Skeletal muscle satellite cell (primary cell): ENCODE measurements around the gene PACSIN2.
"Not testable (repeated sequence)": the region's sequence is repeated elsewhere in the genome, so short reads cannot be mapped to it uniquely, and the experiment has no call there.

Experiments used
- H3K27me3 ChIP-seq: 2 replicates; pipeline ENCODE4 v1.7.0; 2013; ENCODE audit warnings: low read length; ENCODE audit not compliant: control insufficient read depth, insufficient read depth
- H3K36me3 ChIP-seq: 2 replicates; pipeline ENCODE4 v1.7.0; 2013; ENCODE audit warnings: mild to moderate bottlenecking, control low read depth, low read length; ENCODE audit not compliant: insufficient read depth
- H3K4me1 ChIP-seq: 2 replicates; pipeline ENCODE4 v1.7.0; 2013; ENCODE audit warnings: low read length; ENCODE audit not compliant: control insufficient read depth, insufficient read depth
- H3K4me2 ChIP-seq: 2 replicates; pipeline ENCODE4 v1.7.0; 2013; ENCODE audit warnings: mild to moderate bottlenecking, low read length
- H3K4me3 ChIP-seq: 2 replicates; pipeline ENCODE4 v1.7.0; 2013; ENCODE audit warnings: low read length
- H3K9ac ChIP-seq: 2 replicates; pipeline ENCODE4 v1.7.0; 2013; ENCODE audit warnings: mild to moderate bottlenecking, low read depth, low read length, moderate library complexity
- H3K9me3 ChIP-seq: replicated peaks from 2 replicates; pipeline ENCODE4 v1.7.0; 2013; ENCODE audit warnings: mild to moderate bottlenecking, control low read depth, low read length

PACSIN2 gene

DNA sequence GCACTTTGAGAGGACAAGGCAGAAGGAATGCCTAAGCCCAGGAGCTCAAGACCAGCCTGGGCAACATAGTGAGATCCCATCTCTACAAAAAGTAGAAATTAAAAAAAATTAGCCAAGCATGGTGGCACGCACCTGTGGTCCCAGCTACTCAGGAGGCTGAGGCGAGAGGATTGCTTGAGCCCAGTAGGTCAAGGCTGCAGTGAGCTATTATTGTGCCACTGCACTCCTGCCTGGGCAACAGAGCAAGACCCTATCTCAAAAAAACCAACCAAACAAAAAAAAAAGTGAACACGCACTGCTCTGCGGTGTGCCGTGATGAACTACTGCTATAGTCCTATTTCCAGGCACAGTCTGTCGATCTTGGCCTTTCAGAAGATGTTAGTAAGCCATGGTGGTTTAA, 97.6 kb downstream of the PACSIN2 start:
- not testable (repeated sequence) for H3K9me3 ChIP-seq, H3K4me2 ChIP-seq, H3K36me3 ChIP-seq, H3K27me3 ChIP-seq, H3K9ac ChIP-seq, H3K4me3 ChIP-seq
- peaks cover 42% of the 10 kb centered on the region for H3K4me1 ChIP-seq

DNA sequence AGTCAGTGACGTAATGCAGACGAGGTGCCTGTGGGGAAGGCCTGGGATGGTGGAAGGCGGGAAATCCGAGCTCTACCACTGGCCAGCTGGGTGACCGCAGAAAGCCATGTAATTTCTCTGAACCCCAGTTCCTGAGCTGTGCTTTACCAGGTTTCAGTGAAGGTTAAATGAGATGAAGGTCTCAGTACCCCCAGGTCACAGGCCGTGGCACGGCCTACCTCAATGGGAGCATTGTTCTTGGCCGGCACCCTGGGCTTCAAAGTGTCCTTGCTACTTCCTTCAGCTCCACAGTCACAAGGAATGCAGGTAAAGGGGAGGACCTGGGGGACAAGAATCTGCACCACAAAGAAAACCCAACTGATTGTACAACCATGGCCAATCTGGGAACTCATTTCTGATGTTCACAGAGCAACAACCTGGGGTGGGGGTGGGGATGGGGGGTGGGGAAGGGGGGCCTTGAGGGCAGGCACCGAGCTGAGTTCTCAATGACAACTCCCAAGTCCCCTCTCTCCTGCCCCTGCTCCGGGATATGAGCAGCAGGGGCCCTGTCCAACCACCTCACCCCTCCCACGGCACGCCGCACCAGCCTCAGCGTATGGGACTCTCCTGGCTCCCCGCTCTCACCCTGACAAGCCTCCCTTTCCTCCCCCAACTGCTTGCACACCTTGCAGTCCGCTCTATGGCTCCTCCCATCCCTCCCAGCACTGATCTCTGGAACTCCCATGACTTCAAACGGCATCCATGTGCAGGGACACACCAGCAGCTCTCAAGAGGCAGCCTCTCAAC, 98.8 kb downstream of the PACSIN2 start:
- peaks cover 7% of the 10 kb centered on the region for H3K36me3 ChIP-seq
- H3K4me3 ChIP-seq, result no peak overlapping the region
- no peak overlapping the region for H3K4me2 ChIP-seq
- no peak overlapping the region for H3K9ac ChIP-seq
- H3K27me3 ChIP-seq, result no peaks in the 10 kb centered on the region
- H3K9me3 ChIP-seq, result no peaks in the 10 kb centered on the region
- peaks cover 30% of the 10 kb centered on the region for H3K4me1 ChIP-seq

DNA sequence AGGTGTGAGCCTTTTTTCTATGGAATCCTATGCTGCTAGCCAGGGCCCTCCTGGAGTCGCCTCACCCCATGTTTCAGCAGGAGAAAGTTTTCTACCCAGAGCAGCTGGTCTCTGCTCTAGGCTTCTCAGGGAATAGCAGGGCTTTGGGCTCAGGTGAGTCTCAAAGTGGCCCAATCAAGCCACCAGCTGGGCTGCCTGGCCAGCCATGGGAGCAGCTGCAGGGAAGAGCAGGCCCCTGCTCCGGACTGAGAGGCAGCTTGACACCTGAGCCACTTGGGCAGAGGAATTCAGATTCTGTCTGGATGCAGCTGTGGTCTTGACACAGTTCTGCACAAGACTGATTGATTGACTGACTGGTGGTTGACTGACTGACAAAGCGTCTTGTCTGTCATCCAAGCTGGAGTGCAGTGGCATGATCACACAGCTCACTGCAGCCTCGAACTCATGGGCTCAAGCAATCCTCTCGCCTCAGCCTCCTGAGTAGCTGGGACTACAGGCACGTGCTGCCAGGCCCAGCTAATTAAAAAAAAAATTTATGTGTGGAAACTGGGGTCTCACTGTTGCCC, 100.4 kb downstream of the PACSIN2 start:
- Histone ChIP-seq H3K4me1 (peaks cover 14% of the 10 kb centered on the region), H3K9me3 (no peaks in the 10 kb centered on the region), H3K9ac (no peak overlapping the region), H3K4me2 (no peak overlapping the region), H3K4me3 (no peak overlapping the region), H3K27me3 (no peaks in the 10 kb centered on the region), H3K36me3 (peaks cover 18% of the 10 kb centered on the region)

DNA sequence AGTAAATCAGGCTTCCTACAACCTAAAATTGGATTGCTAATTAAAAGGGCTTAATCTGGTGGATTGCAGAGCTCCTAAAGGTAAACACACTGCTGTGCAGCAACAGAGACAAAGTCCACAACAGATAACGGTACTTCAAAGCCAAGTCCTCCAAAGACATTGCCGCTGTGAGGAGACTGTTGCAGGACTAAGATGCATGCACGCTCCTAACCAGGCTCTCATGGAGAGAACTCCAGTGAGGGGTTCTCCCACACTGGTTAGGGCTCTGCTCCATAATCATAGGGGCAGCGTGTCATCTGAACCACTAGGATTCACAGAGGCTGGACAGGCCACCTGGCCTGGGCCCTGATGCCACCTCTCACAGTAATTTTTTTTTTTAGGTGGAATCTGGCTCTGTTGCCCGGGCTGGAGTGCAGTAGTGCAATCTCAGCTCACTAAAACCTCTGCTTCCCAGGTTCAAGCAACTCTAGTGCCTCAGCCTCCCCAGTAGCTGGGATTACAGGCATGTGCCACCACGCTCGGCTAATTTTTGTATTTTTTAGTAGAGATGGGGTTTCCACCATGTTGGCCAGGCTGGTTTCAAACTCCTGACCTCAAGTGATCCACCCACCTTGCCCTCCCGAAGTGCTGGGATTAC, 101.0 kb downstream of the PACSIN2 start:
- no peaks in the 10 kb centered on the region for H3K9me3 ChIP-seq
- H3K36me3 ChIP-seq, result peaks cover 24% of the 10 kb centered on the region
- H3K27me3 ChIP-seq, result no peaks in the 10 kb centered on the region
- H3K4me1 ChIP-seq, result peaks cover 8% of the 10 kb centered on the region
- no peak overlapping the region for H3K4me2 ChIP-seq
- H3K4me3 ChIP-seq, result no peak overlapping the region
- no peak overlapping the region for H3K9ac ChIP-seq

DNA sequence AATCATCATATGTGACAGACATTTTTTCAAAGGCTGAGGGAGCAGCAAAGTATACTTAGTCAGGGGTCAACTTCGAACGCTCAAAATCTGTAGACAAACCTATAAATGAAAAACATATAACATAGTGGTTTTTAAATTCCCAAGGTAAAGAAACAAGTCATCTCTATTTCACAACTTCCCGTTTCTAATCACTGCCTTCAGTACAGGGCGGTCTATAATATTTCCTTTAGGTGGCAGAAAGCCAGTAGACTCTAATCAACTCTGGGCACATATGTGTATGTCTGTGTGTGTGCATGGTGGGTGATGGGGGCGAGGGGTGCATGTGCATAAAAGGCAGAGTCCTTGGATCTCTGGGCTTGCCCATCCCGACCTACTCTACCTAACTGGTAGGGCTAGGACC, 102.9 kb downstream of the PACSIN2 start:
- Histone ChIP-seq H3K27me3 (no peaks in the 10 kb centered on the region), H3K36me3 (peaks cover 30% of the 10 kb centered on the region), H3K4me3 (no peak overlapping the region), H3K9ac (no peak overlapping the region), H3K4me1 (peaks cover 19% of the 10 kb centered on the region), H3K9me3 (no peaks in the 10 kb centered on the region), H3K4me2 (no peak overlapping the region)

DNA sequence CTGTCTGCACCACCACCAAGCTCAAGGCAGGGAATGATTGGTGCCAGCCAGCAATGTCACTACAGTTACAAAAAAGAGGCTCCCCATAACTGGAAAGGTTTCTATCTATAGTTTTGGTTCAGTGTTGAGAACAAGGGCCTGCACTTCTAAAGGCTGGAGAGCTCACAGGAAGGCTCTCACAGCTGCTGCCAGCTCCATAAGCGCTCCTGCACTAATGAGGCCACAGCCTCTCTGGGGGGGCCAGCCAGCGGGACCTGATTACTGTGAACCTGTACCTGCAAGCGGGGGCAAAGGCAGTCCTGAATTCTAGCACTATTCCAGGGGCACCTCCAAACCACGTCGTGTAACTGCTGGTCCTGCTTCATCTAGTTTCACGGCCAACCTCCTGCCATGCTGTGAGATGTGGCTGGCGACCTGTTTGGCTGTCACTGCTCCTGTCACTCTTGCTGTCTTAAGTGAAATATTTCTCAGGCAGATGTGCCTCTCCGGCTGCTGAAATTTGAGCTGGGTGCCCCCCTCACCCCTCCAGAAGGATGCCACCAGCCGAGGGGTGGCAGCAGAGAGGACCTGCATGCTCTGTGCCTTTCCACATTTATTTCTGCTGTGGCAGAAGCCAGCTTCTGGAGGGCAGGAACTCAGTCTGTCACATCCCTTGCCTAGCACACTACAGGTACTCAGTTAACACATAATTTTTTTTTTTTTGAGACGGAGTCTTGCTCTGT, 104.6 kb downstream of the PACSIN2 start:
- no peaks in the 10 kb centered on the region for H3K9me3 ChIP-seq
- peaks cover 33% of the 10 kb centered on the region for H3K36me3 ChIP-seq
- no peak overlapping the region for H3K4me3 ChIP-seq
- H3K4me1 ChIP-seq, result peaks cover 34% of the 10 kb centered on the region
- no peaks in the 10 kb centered on the region for H3K27me3 ChIP-seq
- H3K9ac ChIP-seq, result no peak overlapping the region
- no peak overlapping the region for H3K4me2 ChIP-seq

DNA sequence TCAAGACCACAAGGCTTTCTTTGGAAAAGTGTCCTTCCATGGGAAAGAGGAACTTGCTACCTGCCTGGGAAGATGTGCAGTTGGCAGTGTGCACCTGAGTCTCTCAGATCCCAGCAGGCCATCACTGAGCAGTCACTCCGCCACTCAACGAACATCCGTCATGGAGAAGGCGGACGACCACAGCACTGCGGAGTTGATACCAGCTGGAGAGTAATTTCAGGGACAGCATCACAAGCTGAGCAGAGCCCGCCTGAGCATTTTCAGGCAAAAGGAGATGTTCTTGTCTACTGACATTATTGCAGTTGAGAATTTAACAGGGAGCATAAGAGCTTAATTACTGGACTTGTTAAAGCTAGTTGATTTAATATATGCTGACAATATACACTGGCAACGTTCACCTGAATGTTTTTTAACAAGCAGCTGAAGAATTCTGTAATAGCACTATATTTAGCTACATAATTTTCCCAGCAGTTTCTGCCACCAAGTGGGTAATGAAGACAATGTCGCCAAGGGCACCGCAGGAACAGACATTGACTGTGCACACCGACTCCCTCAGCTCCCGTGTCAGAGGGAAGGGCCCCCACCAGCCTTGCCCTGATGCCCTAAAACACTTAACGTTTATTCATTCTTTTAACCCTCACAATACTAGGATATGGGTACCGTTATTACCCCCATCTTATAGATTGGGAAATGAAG, 105.4 kb downstream of the PACSIN2 start:
- peaks cover 43% of the 10 kb centered on the region for H3K4me1 ChIP-seq

DNA sequence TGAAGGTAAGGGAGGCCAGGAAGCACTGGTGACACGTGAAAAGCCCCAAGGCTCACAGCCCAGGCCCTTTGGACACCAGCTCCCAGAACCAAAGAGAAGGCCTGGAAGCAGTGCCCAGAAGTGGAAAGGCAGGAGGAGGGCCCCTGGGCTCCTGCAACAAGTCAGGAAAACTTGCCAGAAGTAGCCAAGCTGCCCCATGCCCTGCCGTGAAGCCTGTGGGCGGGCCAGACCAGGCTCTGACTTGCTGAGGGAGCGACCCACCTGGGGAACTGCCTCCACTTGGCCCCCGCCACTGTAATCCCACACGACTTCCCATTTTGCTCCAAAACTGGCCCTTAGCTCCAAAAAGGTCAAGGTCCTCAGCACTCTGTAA, 106.6 kb downstream of the PACSIN2 start:
- Histone ChIP-seq H3K27me3 (no peaks in the 10 kb centered on the region), H3K36me3 (peaks cover 33% of the 10 kb centered on the region), H3K4me1 (peaks cover 44% of the 10 kb centered on the region), H3K9ac (peak overlapping the region; percentile 42), H3K9me3 (no peaks in the 10 kb centered on the region), H3K4me3 (no peak overlapping the region), H3K4me2 (peak overlapping the region; percentile 30)

More for the DNA sequence above, 105.4 kb downstream of the PACSIN2 start:
- no peaks in the 10 kb centered on the region for H3K9me3 ChIP-seq
- H3K9ac ChIP-seq, result no peak overlapping the region
- H3K36me3 ChIP-seq, result peaks cover 33% of the 10 kb centered on the region
- H3K4me3 ChIP-seq, result no peak overlapping the region
- no peak overlapping the region for H3K4me2 ChIP-seq
- no peaks in the 10 kb centered on the region for H3K27me3 ChIP-seq

DNA sequence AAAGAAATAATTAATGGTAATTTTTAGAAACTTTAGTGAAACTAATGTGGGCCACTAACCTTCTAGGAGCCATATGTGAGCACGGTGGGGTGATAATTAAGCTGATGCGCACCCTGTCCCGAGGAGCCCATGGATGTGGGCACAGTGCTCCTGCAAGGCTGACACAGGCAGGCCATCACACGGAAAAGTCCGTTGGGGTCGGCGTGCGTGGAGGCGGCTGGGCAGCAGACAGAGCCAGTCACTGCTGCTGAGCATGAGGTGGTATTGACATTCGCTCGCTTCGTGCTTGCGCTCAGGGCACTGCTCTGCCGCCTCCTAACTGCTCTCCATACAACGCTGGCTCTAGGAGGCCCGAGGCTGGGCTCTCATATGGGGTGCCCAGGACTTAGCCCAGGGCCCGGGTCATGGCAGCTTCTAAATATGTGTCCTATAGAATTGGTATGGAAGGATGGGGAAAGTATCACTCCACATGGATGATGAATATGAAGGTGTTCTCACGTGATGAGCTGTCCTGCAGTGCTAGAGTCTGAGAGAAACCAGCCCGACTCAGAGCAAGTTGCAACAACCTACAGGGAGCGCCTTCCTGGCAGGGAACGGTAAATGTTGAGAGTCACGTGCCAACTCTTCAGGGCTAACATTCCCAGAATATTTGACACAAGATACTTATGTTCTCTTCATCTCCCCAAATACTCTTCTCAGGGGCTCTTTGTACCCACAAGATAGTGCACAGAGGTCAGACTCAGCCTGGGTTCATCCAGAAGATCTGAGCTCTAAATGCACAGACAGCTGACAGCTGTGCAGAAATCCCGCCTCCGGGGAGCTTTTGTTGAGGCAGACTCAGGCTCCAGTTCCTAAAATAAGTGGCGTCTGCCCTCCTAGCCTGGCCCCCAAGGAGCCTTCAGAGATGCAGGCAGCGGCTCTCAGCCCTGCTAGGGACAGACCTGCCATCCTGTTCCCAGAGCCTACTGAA, 107.3 kb downstream of the PACSIN2 start:
- Histone ChIP-seq H3K36me3 (peaks cover 33% of the 10 kb centered on the region), H3K9me3 (no peaks in the 10 kb centered on the region), H3K4me1 (peaks cover 44% of the 10 kb centered on the region), H3K9ac (peak overlapping the region; percentile 42), H3K4me3 (no peak overlapping the region), H3K27me3 (no peaks in the 10 kb centered on the region), H3K4me2 (peak overlapping the region; percentile 30)

DNA sequence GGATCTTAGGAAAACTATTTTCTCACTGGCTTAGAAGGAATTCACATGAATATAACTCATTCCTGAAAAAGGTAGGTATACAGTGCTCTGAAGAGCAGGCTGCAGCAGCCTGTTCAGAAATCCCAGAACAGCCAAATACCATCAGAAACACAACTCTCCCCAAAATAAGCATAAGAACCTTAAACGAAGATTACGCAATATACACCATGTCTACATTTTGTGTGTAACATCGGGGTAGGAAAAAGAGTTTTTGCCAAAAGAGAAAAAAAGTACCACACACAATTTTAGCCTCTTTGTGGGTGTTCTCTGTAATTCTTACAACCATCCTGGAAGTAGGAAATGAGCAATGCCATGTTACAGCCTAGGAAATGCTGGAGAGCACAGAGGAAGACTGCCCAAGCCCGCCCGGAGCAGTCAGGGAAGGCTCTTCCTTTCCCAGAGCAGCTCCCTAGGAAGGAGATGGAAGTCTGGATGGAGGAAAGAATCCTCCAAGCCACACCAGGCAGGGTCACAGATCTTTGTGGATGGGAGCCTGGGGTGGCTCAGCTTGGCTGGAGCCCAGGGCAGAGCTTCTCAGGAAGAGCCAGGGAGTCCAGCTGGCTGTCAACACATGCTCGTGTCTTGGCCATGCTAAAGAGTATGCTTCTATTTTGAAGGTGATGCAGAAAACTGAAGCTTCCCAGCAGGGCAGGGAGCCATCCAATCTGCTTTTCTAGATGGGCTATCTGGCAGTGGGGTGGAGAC, 108.2 kb downstream of the PACSIN2 start:
- peaks cover 32% of the 10 kb centered on the region for H3K36me3 ChIP-seq
- peaks cover 44% of the 10 kb centered on the region for H3K4me1 ChIP-seq

More for the DNA sequence above, 108.2 kb downstream of the PACSIN2 start:
- no peaks in the 10 kb centered on the region for H3K9me3 ChIP-seq
- no peak overlapping the region for H3K9ac ChIP-seq
- no peak overlapping the region for H3K4me3 ChIP-seq
- H3K27me3 ChIP-seq, result no peaks in the 10 kb centered on the region
- no peak overlapping the region for H3K4me2 ChIP-seq
